Epithelial cell of esophagus (primary cell): Measurements from ENCODE around the gene MBD1.
"Not testable (repeated sequence)": the region's sequence is repeated elsewhere in the genome, so short reads cannot be mapped to it uniquely, and the experiment has no call there.

Experiments
- DNase-seq: peaks from one replicate; pipeline ENCODE4 v3.0.0; 2010; ENCODE audit warnings: low read depth
- H3K4me3 ChIP-seq: 2 replicates; pipeline ENCODE4 v1.5.1; 2011; ENCODE audit warnings: mild to moderate bottlenecking, low read length, control low read depth
- TF ChIP-seq, protein P1 (sequence below): IDR thresholded peaks from 2 replicates; pipeline ENCODE4 v1.5.1; 2011; ENCODE audit warnings: low read depth, mild to moderate bottlenecking, low read length, control low read depth, inconsistent platforms; ENCODE audit not compliant: insufficient read depth; ENCODE audit errors: missing control alignments

MBD1 gene

DNA sequence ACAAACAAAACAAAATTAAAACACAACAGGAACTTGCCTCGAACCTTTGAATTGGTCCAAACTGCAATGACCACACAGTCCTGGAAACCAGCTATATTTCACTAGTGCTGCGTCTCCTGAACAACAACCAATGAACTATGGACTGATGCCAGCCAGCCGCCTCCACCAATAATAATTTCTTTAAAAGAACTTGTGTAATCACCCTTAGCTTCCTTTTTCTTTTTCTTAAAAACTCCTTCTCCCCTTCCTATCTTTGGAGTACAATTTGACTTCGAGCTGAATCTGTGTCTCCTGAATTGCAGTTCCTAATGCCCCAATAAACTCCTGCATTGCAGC is 7.8 kb upstream of the MBD1 start:
- TF ChIP-seq, protein P1, sequence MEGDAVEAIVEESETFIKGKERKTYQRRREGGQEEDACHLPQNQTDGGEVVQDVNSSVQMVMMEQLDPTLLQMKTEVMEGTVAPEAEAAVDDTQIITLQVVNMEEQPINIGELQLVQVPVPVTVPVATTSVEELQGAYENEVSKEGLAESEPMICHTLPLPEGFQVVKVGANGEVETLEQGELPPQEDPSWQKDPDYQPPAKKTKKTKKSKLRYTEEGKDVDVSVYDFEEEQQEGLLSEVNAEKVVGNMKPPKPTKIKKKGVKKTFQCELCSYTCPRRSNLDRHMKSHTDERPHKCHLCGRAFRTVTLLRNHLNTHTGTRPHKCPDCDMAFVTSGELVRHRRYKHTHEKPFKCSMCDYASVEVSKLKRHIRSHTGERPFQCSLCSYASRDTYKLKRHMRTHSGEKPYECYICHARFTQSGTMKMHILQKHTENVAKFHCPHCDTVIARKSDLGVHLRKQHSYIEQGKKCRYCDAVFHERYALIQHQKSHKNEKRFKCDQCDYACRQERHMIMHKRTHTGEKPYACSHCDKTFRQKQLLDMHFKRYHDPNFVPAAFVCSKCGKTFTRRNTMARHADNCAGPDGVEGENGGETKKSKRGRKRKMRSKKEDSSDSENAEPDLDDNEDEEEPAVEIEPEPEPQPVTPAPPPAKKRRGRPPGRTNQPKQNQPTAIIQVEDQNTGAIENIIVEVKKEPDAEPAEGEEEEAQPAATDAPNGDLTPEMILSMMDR: no peak
- DNase-seq: no peak
- H3K4me3 ChIP-seq: no peak overlapping the region

DNA sequence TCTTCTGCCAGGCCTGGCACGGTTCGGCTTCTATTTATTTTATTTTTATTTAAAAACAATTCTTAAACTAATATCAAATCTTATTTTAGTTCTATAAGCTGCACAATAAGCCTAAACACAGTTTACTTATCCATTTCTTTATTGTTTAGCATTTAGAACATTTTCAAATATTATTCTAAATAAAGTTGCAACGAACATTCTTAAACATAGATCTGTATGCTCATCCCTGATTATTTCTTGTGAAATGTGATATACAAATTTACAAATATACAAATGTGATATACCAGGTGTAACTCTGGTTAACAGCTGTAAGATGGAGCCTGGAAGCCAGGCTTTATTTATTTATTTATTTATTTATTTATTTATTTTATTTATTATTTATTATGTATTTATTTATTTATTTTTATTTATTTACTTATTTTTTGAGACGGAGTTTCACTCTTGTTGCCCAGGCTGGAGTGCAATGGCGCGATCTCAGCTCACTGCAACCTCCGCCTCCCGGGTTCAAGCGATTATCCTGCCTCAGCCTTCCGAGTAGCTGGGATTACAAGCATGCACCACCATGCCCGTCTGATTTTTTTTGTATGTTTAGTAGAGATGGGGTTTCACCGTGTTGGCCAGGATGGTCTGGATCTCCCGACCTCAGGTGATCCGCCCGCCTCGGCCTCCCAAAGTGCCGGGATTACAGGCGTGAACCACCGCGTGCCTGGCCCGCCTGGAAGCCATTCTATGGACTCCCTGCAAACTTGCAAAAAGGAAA is 7.2 kb upstream of the MBD1 start:
- H3K4me3 ChIP-seq: peak overlapping the region; percentile 95
- not testable (repeated sequence) for DNase-seq

DNA sequence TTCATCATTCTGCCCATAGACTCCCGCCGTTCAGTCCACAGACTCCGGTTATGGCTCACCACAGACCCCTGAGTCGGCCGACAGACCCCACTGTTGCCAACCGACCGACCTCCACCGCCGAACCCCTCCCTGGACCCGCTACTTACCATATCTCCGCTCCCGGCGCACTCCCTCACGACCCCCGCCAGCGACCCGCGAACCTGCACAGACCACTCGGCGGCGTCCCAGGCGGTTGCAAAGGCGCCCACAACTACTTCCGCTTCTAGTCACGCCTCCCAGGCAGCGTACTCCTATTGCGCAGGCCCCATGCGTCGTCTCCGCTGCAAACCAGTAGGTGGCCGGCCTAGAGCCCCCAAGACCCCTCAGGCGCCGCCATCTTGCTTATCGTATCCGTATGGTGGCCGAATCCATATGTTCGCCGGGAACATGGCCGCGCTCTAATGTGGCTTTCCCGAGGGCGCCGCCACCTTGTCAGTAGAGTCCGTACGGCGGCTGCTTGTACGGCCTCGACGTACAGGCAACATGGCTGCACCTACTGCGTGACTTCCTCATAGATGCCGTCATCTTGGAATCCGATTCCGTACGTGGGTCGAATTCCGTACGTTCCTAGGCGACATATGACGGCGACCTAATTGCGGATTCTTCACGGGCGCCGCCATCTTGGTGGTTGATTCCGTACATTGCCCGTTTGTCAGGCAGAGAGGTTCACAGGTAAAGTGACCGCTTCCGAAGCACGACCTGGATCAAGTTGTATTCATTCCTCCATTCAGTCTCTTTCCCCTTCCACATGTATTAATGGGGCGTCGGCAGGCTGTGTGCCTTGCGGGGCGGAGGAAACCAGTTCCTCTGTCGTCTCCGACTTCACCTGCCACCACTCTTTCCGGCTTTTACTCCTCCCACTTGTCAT is 6.4 kb upstream of the MBD1 start, which contains the start of gene CXXC1:
TSS of gene CXXC1 (minus strand) at position 252 of the 907 bp plus-strand sequence. CDS start at position 149, 103 bp downstream.
- peak within 1 kb of the TSS; percentile 95 for H3K4me3 ChIP-seq
- peak; percentile 100 for DNase-seq
- TF ChIP-seq, protein P1: peak; percentile 49

DNA sequence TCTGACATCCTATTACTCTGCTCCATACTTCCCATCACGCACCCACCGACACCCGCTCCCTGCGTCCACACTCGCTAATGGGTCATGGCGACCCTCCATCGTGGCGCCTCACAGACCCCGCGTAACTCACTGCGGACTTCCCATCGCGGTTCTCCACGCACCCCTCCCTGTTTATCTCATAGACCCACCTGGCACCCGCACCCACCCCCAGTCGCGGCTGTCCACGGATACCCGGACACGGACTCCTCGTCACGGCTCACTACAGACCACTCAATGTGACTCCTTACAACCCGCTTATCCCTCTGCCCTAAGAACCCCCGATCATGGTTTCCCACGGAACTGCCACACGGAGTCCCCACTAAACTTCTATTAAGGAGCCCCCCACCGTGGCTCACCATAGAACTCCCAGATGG is 5.7 kb upstream of the MBD1 start:
- DNase-seq: no peak
- H3K4me3 ChIP-seq: peak overlapping the region; percentile 95
- TF ChIP-seq, protein P1: no peak

DNA sequence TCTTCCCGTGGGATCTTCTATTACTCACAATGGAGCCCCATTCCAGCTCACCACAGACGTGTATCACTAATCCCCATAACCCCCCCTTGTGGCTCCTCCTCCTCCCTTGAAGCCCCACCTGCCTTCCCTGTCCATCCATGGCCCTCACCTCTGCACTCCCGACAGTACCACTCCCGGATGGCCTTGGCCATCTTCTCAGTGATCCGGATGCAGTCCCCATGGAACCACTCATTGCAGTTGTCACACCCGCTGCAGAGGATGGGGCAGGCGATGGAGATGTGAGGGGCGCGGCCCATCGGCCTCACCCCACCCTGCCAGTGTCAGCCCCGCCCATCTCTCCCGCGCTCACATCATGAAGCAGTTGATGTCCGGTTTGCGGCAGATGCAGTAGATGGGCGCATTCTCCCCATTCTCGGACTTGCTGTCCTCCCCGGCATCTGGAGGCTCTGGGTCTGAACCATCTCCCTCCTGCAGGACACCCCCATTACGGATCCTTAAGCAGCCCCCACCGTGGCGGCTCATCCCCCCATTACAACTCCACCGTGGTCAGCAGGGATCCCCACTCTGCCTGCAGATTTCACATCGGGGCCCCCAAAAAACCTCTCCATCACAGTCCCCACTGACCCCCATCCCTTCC is 5.2 kb upstream of the MBD1 start:
- peak; percentile 45 for DNase-seq
- peak overlapping the region; percentile 95 for H3K4me3 ChIP-seq
- TF ChIP-seq, protein P1: no peak

DNA sequence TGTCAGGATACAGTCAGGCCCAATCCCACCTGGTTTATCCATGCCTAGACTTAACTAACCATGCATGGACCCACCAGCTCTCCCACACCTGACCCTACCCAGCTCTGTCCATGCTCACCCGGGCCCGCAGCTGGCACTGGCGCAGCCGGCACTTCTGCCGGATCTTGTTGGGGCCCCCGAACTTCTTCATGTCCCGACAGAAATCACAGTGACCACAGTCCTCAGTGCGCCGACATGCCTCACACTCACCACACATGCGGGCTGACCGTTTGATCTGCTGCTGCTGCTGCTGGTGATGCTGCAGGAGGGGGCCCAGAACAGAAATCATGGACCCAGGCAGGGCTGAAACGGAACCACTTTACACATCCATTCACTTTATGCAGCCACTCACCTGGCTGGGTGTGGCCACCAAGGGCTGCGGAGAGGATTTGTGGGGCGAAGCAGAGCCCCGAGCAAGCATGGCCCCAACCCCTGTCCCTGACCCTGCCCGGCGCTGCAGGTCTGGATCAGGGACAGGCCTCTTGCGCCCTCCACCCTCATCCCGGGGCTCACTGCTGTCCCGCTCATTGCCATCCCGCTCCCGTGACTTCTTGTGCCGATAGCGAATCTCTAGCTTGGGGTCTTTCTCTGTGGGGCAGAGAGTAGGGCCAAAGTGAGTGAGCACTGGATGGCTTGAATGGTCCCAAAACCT is 4.5 kb upstream of the MBD1 start:
- H3K4me3 ChIP-seq: no peak overlapping the region
- TF ChIP-seq, protein P1: no peak
- DNase-seq: no peak
